ENCODE measurements around the gene DGCR6L. TPM values are rescaled to one million over a fixed set of nuclear protein-coding genes. Genes with fewer than 3 reads are reported as not detected.

Gene DGCR6L
- total RNA-seq, 1 experiment from 2014 or later: 38.6 TPM

GRCh38 chr22:20316217-20316843 lies 3.5 kb downstream of the DGCR6L start:
- no peak overlapping the region for H4K91ac ChIP-seq (ENCODE audit: insufficient read length, low read depth, low read length)
- DNase-seq: peak; percentile 18
- no peak overlapping the region for H3K18ac ChIP-seq (ENCODE audit: insufficient read length, low read depth, low read length)
- H4K20me1 ChIP-seq (ENCODE audit: control insufficient read depth, insufficient read depth, insufficient read length): no peaks in the 10 kb centered on the region
- H3K4me1 ChIP-seq (ENCODE audit: insufficient read depth, low read length): peaks cover 4% of the 10 kb centered on the region
- H3K27me3 ChIP-seq (ENCODE audit: insufficient read depth, low read length): no peaks in the 10 kb centered on the region
- H3K27ac Mint-ChIP-seq: no peak overlapping the region
- no peaks in the 10 kb centered on the region for H3K79me1 ChIP-seq (ENCODE audit: insufficient read depth, low read depth, low read length, poor library complexity, severe bottlenecking)
- no peaks in the 10 kb centered on the region for H3K9me3 ChIP-seq (ENCODE audit: control insufficient read depth, low read depth, low read length)
- no peak overlapping the region for H2BK12ac ChIP-seq (ENCODE audit: insufficient read length, low read depth, low read length)
- H3T11ph ChIP-seq (ENCODE audit: low read length): no peak overlapping the region
- no peak overlapping the region for H3K4ac ChIP-seq (ENCODE audit: low read depth, low read length)
- no peak overlapping the region for H2AFZ ChIP-seq (ENCODE audit: low read length)
- no peak overlapping the region for H2BK120ac ChIP-seq (ENCODE audit: low read depth, low read length, poor library complexity, severe bottlenecking)
- H3K9ac ChIP-seq (ENCODE audit: extremely low read depth, insufficient read length, low read length): no peak overlapping the region
- WGBS (ENCODE audit: extremely low coverage, insufficient read length, low lambda C conversion rate): no CpG with 5 or more reads among the region's 12 CpGs
- no peak overlapping the region for H3K4me2 ChIP-seq (ENCODE audit: insufficient read depth, insufficient read length, low read length)
- H3K79me2 ChIP-seq (ENCODE audit: insufficient read depth, low read length): peaks cover 3% of the 10 kb centered on the region; the same call in 1 of the 2 replicates
- no peak overlapping the region for H3K14ac ChIP-seq (ENCODE audit: insufficient read depth, low read length)
- H2BK15ac ChIP-seq (ENCODE audit: low read depth, low read length): no peak overlapping the region
- H2BK5ac ChIP-seq (ENCODE audit: insufficient read length, low read length): no peak overlapping the region
- H3K9me3 Mint-ChIP-seq: no peaks in the 10 kb centered on the region
- no peaks in the 10 kb centered on the region for H3K27me3 Mint-ChIP-seq (ENCODE audit: low read depth)
- H3K4me3 Mint-ChIP-seq: no peak overlapping the region
- no peak overlapping the region for H4K5ac ChIP-seq (ENCODE audit: insufficient read length, low read depth, low read length)
- H2BK20ac ChIP-seq (ENCODE audit: low read depth, low read length, poor library complexity, severe bottlenecking): no peak overlapping the region
- H2AK5ac ChIP-seq (ENCODE audit: insufficient read length, low read length): no peak overlapping the region
- no peak for TF ChIP-seq CTCF (conservative IDR thresholded peaks at IDR 0.05)
- no peak overlapping the region for H3K56ac ChIP-seq (ENCODE audit: insufficient read length, low read depth, low read length)
- H4K8ac ChIP-seq (replicated peaks; ENCODE audit: insufficient read length, low read depth, low read length): no peak overlapping the region
- no peak overlapping the region for H3K27ac ChIP-seq (ENCODE audit: insufficient read length, low read depth, low read length)
- no peak overlapping the region for H3K23ac ChIP-seq (ENCODE audit: insufficient read length, low read depth, low read length)
- H3K36me3 Mint-ChIP-seq (ENCODE audit: insufficient read depth in 1 of 3, low read depth in 3 of 3): no peaks in the 10 kb centered on the region
- H3K23me2 ChIP-seq (ENCODE audit: insufficient read length, low read depth, low read length, poor library complexity, severe bottlenecking): no peaks in the 10 kb centered on the region
- H3K4me1 Mint-ChIP-seq: peaks cover 20% of the 10 kb centered on the region in 2 experiments

Data from H9 (cell line).